Measurements from ENCODE around the gene PGPEP1.
"Not testable (repeated sequence)": the region's sequence is repeated elsewhere in the genome, so short reads cannot be mapped to it uniquely, and the experiment has no call there.

Gene PGPEP1

GRCh38 chr19:18390065-18390907, 49.9 kb downstream of the PGPEP1 start:
- no peak for DNase-seq (ENCODE audit: low read depth in 2 of 2)

DNA sequence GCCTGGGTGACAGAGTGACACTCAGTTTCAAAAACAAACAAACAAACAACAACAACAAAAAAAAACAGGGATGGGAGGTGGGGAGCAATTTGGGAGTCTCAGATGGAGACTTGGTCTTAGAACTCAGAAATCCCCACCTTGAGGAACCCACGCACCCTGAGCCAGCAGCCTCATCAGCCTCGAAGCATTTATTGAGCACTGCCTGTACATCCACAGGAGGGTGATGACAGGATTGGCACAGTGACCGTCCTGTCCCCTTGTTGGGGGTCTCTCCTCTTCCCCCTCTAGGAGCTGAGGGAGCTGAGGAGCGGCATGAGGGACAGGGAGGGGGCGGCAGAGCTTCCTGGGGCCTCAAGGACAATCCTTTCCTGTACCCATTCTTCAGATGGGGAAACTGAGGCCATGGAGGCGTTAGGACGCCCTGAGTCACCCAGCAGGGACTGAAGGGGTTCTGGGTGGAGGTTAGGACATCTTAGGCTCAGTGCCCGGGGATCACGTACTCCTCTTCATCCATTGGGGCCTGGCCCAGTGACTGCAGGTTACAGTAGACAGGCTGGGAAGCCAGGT, 51.2 kb downstream of the PGPEP1 start:
- no peak for DNase-seq (ENCODE audit: low read depth in 2 of 2)

- no peak for DNase-seq (ENCODE audit: low read depth in 2 of 2)
These were observed 52.0 kb downstream of the PGPEP1 start for GRCh38 chr19:18392417-18392816.

DNA sequence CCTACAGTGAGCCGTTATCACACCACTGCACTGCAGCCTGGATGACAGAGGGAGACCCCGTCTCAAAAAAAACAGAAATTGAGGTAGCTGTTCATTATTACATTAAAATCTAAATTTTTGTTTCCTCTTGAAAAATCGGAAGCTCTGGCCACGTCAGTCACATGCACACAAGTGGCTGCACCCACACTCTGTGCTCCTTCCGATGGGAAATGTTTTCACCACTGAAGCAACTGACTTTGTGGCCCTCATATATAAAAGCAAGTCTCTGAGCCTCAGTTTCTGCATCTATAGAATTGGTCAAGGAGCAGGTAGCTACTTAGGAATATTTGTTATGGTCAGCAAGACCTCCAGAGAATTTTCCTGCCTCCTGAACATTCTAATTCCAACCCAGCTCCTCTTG, 52.5 kb downstream of the PGPEP1 start:
- no peak for DNase-seq (ENCODE audit: low read depth in 2 of 2)

GRCh38 chr19:18393836-18394235, 53.4 kb downstream of the PGPEP1 start:
- no peak for DNase-seq (ENCODE audit: low read depth in 2 of 2)

- no peak for DNase-seq (ENCODE audit: low read depth in 2 of 2)
These were observed 56.3 kb downstream of the PGPEP1 start for GRCh38 chr19:18396471-18397241.

DNA sequence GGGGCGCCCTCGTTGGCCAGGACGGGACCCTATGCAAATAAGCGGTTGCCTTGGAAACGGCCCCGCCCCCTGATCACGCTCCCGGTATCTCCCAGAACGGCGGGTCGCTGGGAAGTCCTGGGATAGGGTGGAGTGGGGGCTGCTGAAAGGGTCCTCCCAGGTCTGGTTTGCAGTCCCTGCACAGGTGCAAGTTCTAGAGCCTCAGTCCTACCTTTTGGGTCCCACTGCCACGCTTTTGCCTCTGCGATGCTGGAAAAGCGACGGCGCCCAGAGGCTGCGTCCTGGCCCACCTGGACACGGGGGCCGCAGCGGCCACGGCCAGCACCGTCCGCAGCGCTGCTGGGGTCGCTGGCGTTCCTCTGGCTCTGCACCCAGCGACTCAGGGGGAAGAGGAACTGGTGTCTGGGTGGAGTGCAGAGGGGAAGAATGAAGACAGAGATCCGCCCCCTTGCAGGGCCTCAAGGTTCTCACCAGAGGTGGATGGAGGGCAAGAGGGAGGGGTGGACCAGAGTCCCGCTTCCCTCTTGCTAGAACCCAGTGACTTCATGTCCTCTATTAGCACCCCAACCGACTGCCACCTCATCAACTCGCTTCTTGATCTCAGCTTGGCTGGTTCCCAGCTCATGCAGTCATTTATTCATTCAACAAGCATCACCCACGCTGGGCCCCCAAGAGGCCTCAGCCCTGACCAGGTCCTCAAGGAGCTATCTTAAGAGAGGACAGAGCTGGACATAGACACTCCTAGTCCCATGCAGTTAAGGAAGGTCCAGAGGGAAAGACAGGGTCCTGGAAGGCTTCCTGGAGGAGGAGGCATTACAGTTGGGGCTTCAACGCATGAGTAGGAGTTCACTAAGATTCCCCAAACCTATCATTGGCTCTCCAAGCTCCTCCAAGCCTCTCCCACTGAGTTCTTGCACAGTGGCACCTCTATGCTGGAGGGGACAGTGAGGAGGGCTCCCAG, 57.1 kb downstream of the PGPEP1 start, which contains the start of gene LRRC25:
LRRC25 (minus strand) TSS at position 381 of the 961 bp plus-strand sequence. CDS start 659 bp downstream, outside the sequence.
- no peak for DNase-seq (ENCODE audit: low read depth in 2 of 2)

DNA sequence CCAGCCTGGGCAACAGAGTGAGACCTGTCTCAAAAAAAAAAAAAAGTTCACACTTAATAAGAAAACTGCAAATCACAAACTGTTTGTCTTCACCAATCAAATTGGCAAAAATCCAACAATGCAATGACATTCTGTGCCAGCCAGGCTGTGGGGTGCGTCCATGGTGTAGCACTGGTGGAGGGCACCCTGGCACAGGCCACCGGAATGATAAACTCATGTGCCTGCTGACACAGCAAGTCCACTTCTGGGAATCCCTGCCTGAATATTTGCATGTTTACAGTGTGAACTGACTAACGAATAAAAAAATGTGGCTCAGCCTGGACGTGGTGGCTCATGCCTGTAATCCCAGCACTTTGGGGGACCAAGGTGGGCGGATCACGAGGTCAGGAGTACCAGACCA, 58.6 kb downstream of the PGPEP1 start:
- DNase-seq (ENCODE audit: low read depth in 2 of 2) = no peak

DNA sequence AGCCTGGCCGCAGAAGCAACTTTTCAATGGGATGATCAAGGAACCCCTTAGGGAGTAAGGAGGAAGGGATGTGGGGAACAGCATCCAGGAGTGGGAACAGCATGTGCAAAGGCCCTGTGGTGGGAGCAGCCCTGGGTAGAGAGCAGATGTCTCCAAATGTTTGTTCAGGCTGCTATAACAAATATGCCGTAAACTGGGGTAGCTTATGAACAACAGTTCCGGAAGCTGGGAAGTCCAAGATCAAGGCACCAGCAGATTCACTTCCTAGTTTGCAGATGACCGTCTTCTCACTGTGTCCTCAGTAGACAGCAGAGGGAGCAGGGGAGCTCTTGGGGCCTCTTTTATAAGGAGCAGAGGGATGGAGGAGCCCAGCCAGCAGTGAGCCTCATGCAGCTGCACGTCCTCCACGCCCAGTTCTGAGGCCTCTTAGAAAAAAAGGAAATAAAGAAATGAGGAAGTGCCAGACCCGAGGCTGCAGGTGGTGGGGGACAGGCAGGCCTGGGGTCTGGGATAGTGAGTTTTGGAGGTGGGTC, 61.2 kb downstream of the PGPEP1 start:
- no peak for DNase-seq (ENCODE audit: low read depth in 2 of 2)

GRCh38 chr19:18402455-18403248, 62.3 kb downstream of the PGPEP1 start:
- DNase-seq (ENCODE audit: low read depth in 2 of 2) = not testable (repeated sequence)

- DNase-seq (ENCODE audit: low read depth in 2 of 2) = not testable (repeated sequence)
These were observed 65.4 kb downstream of the PGPEP1 start for GRCh38 chr19:18405754-18406153.

DNA sequence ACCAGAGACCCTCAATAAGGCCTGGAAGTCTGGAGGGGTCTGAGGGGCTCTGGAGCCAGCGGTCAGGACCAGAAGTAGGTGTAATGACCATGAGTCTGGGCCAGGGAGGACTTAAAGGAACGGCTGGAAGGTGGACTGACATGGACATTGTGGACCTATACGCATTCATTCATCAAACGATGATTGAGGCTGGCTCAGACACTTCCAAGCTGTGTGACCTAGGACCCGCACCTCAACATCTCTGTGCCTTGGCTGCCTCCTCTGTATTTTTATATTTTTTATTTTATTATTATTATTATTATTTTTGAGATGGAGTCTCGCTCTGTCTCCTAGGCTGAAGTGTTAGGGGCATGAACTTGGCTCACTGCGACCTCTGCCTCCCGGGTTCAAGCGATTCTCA, 66.4 kb downstream of the PGPEP1 start:
- no peak for DNase-seq (ENCODE audit: low read depth in 2 of 2)

- no peak for DNase-seq (ENCODE audit: low read depth in 2 of 2)
These were observed 67.7 kb downstream of the PGPEP1 start for GRCh38 chr19:18408053-18408476.

DNA sequence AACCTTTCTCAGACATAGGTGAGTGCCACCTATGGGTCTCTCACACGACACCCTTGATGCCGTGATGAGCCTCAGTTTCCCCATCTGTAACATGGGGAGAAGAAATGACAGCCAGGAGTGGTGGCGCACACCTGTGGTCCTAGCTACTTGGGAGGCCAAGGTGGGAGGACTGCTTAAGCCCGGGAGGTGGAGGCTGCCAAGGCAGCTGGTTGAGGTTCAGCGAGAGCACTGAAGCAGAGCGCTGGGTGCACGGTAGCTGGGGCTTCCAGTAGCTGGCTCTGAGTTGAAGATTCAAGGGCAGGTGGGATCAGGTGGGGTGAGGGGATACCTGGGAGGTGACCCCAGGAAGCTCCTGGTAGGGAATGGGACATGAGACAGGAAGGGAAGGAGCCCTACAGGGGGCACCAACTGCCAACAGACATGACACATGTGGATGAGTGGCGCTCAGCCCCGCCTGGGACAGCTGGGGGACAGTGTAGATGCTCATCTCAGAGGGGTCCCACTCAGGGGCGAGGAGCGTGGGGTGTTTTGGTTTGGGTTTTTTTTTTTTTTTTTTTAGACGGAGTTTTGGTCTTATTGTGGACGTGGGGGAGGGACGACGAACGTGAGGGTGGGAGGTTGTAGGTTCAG, 72.3 kb downstream of the PGPEP1 start:
- DNase-seq (ENCODE audit: low read depth in 2 of 2) = no peak

- no peak for DNase-seq (ENCODE audit: low read depth in 2 of 2)
These were observed 74.2 kb downstream of the PGPEP1 start for GRCh38 chr19:18414504-18415177.

GRCh38 chr19:18415178-18415867, 74.9 kb downstream of the PGPEP1 start:
- no peak for DNase-seq (ENCODE audit: low read depth in 2 of 2)

DNA sequence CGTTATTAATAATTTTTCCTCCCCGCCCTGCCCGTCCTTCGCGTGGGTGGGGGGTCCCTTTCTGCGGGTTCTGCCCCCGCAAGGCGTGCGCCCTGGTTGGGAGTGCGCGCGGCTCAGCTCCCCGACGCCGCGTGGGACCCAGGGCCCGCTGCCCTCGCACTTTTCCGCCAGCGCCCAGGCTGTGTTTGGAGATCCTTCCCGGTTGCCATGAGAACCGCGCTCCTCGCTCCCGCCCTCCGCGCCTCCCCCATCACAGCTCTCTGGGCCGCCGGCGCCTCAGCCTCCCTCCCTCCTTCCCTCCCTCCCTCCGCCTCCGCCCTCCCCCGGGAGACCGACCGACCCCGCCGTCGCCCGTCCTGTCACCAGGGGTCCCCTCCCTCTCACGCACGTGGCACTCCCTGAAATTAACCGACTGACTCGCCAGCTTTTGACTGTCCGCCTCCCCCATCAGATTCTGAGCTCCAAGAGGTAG, 76.4 kb downstream of the PGPEP1 start:
- no peak for DNase-seq (ENCODE audit: low read depth in 2 of 2)

GRCh38 chr19:18417250-18418028, 77.0 kb downstream of the PGPEP1 start:
- no peak for DNase-seq (ENCODE audit: low read depth in 2 of 2)

All from stimulated activated CD4-positive, alpha-beta T cell treated with anti-CD3 and anti-CD28 coated beads, Interleukin-15, amount 100 ng/mL, for 48 hours (primary cell).